Body of pancreas (tissue), 4 donors: ENCODE data around the gene DNAJB1.

ENCODE experiments used
- CTCF ChIP-seq, 7 experiments: fragments of 450-650 bp in 4 of 7; fragments of 200-600 bp in 3 of 7; sonication (generic) in 3 of 7; IDR thresholded peaks; one replicate each; pipeline ENCODE4 v1.5.1; 2016 to 2019; ENCODE audit warnings: antibody characterized with exemption in 7 of 7
- POLR2A ChIP-seq, 3 donors: fragments of 450-650 bp; IDR thresholded peaks; one replicate each; pipeline ENCODE4 v1.6.1; 2016; ENCODE audit warnings: antibody characterized with exemption in 3 of 3, mild to moderate bottlenecking in 2 of 3

GRCh38 chr19:14563989-14564651 lies 45.9 kb upstream of the DNAJB1 start:
- TF ChIP-seq CTCF (IDR thresholded peaks at IDR 0.05), result no peak
- TF ChIP-seq POLR2A (IDR thresholded peaks at IDR 0.05), result no peak
